IPS-NIHi11 (cell line): ENCODE measurements around the gene PIP4K2B.
"Not testable (repeated sequence)": the region's sequence is repeated elsewhere in the genome, so short reads cannot be mapped to it uniquely, and the experiment has no call there.

ENCODE experiments used
- DNase-seq: peaks from one replicate; pipeline ENCODE4 v3.0.0; 2012; ENCODE audit warnings: mixed read lengths, low spot score

Gene PIP4K2B

GRCh38 chr17:38799501-38800236 is at the start of gene PIP4K2B:
TSS of gene PIP4K2B (minus strand) at chr17:38799556. CDS start at chr17:38799424, 132 bp downstream.
- DNase-seq, result peak; percentile 98

- DNase-seq, result no peak
Observed at GRCh38 chr17:38848557-38848891, 49.2 kb upstream of the PIP4K2B start.

- no peak for DNase-seq
Observed at GRCh38 chr17:38844261-38844757, 45.0 kb upstream of the PIP4K2B start.

- DNase-seq, result no peak
Observed at GRCh38 chr17:38825762-38826247, 26.4 kb upstream of the PIP4K2B start.

- DNase-seq, result peak; percentile 92
Observed at GRCh38 chr17:38824899-38825761, 25.8 kb upstream of the PIP4K2B start, which contains the start of gene CWC25. TSS of gene CWC25 (minus strand) at chr17:38825321. CDS start at chr17:38825183, 138 bp downstream.

GRCh38 chr17:38815576-38816193 is 16.3 kb upstream of the PIP4K2B start:
- DNase-seq, result peak; percentile 16

- no peak for DNase-seq
Observed at GRCh38 chr17:38809828-38810227, 10.5 kb upstream of the PIP4K2B start.

GRCh38 chr17:38800237-38800760 is 943 bp upstream of the PIP4K2B start:
- no peak for DNase-seq

GRCh38 chr17:38798614-38799500 is 499 bp downstream of the PIP4K2B start:
- DNase-seq, result peak; percentile 73

GRCh38 chr17:38797828-38798227 is 1.5 kb downstream of the PIP4K2B start:
- DNase-seq, result no peak

- DNase-seq, result no peak
Observed at GRCh38 chr17:38797158-38797490, 2.2 kb downstream of the PIP4K2B start.

GRCh38 chr17:38796451-38797157 is 2.8 kb downstream of the PIP4K2B start:
- DNase-seq, result no peak

GRCh38 chr17:38794221-38794620 is 5.1 kb downstream of the PIP4K2B start:
- DNase-seq, result no peak

GRCh38 chr17:38791162-38791561 is 8.2 kb downstream of the PIP4K2B start:
- DNase-seq, result no peak

- DNase-seq, result not testable (repeated sequence)
Observed at GRCh38 chr17:38790148-38790707, 9.1 kb downstream of the PIP4K2B start.

- no peak for DNase-seq
Observed at GRCh38 chr17:38789185-38789584, 10.2 kb downstream of the PIP4K2B start.

- not testable (repeated sequence) for DNase-seq
Observed at GRCh38 chr17:38787999-38788398, 11.4 kb downstream of the PIP4K2B start.

GRCh38 chr17:38786372-38786771 is 13.0 kb downstream of the PIP4K2B start:
- no peak for DNase-seq

- DNase-seq, result no peak
Observed at GRCh38 chr17:38783227-38783626, 16.1 kb downstream of the PIP4K2B start.
